ENCODE results near the gene MISFA. TPM values are rescaled to one million over a fixed set of nuclear protein-coding genes. Genes with fewer than 3 reads are reported as not detected.

MISFA gene
- 1 to 10 TPM in 1 of 2 donors, under 1 TPM in 1; 0.82 to 7.3 TPM for total RNA-seq

DNA sequence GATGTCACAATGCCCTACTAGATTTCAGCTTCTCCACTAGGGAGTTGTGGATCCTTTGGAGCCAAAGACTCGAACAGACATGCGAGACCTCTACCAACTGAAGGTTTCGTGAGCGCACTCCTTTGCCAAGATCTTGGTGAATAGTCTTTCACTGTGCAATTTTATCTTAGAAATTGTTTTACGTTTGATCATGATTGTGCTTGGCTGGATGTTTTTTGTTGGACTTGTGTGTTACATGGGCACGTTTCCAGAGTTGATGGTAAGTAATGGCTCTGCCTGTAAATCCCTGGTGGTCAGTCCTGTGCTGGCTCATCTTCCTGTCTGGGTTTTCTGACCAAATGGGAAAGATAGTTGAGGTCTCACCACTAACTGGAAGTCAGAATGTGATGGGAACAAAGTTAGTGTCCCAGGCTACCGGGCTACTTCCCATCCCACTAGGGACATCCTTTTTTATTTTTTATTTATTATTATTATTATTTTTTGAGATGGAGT is at the start of gene MISFA:
TSS of gene MISFA (plus strand) at position 51 of the 492 bp plus-strand sequence. CDS start at position 191, 140 bp downstream.
- no peaks in the 10 kb centered on the region for H3K4me1 ChIP-seq (replicated peaks)
- H3K27me3 ChIP-seq (replicated peaks; ENCODE audit: insufficient read depth), result no peaks in the 10 kb centered on the region
- intact Hi-C loops (cut with DNase I), result no loop called here
- H3K36me3 ChIP-seq, result no peaks in the 10 kb centered on the region
- TF ChIP-seq POLR2AphosphoS5 (IDR thresholded peaks at IDR 0.05) (no peak), POLR2A (IDR thresholded peaks at IDR 0.05) (no peak)
- TF ChIP-seq, protein P1, sequence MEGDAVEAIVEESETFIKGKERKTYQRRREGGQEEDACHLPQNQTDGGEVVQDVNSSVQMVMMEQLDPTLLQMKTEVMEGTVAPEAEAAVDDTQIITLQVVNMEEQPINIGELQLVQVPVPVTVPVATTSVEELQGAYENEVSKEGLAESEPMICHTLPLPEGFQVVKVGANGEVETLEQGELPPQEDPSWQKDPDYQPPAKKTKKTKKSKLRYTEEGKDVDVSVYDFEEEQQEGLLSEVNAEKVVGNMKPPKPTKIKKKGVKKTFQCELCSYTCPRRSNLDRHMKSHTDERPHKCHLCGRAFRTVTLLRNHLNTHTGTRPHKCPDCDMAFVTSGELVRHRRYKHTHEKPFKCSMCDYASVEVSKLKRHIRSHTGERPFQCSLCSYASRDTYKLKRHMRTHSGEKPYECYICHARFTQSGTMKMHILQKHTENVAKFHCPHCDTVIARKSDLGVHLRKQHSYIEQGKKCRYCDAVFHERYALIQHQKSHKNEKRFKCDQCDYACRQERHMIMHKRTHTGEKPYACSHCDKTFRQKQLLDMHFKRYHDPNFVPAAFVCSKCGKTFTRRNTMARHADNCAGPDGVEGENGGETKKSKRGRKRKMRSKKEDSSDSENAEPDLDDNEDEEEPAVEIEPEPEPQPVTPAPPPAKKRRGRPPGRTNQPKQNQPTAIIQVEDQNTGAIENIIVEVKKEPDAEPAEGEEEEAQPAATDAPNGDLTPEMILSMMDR (IDR thresholded peaks at IDR 0.05), result no peak
- no peak within 1 kb of the TSS for H3K27ac ChIP-seq
- 88% methylated on average over 7 of the region's 7 CpGs for WGBS
- no peaks in the 10 kb centered on the region for H3K9me3 ChIP-seq
- no peak for DNase-seq (ENCODE audit: low spot score)
- no peak within 1 kb of the TSS for H3K4me3 ChIP-seq

DNA sequence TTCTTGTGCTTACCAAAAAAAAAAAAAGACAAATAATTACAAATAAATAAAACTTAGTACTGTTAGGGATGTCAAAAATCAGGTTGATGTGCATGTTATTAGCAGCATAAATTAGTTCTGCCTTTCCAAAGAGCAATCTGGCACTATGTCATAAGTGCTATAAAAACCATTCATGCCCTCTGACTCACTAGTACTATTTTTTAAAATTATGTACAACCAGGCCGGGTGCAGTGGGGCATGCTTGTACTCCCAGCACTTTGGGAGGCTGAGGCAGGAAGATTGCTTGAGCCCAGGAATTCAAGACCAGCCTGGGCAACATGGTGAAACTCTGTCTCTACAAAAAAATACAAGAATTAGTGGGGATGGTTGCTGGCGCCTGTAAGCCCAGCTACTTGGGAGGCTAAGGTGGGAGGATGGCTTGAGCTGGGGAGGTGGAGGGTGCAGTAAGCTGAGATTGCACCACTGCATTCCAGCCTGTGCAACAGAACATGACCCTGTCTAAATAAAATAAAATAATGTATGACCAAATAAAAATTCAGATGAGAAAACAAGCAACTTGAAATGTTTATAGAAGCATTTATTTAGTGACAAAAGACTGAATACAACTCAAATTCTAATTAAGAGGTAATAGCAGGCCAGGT is 36.4 kb upstream of the MISFA start:
- no peak overlapping the region for H3K4me3 ChIP-seq
- no peak overlapping the region for H3K27ac ChIP-seq
- no peaks in the 10 kb centered on the region for H3K36me3 ChIP-seq
- no peak for DNase-seq (ENCODE audit: low spot score)
- 91% methylated on average over 2 of the region's 2 CpGs for WGBS
- no peak for TF ChIP-seq POLR2A (IDR thresholded peaks at IDR 0.05)
- intact Hi-C loops (cut with DNase I), result no loop called here
- no peaks in the 10 kb centered on the region for H3K4me1 ChIP-seq (replicated peaks)
- H3K9me3 ChIP-seq, result no peaks in the 10 kb centered on the region
- no peaks in the 10 kb centered on the region for H3K27me3 ChIP-seq (replicated peaks; ENCODE audit: insufficient read depth)

DNA sequence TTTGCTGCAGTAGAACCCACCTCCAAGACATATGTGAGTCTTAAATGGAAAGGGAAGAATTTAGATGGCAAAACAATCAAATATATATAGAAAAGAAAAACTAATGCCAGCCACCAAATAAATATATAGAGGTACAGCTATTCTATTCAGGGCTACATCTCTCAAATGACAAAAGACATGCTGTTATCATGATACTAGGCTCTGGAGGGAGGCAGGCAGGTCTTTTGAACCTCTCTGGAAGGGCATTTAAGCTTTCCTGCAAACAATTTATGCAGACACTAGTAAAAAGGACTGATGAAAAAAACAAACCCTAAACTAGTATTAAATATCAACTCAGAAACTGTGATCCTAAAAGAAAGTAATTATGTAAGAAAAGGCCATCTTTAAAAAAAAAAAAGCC is 35.4 kb upstream of the MISFA start:
- H3K4me3 ChIP-seq, result no peak overlapping the region
- no peak for DNase-seq (ENCODE audit: low spot score)
- no peaks in the 10 kb centered on the region for H3K4me1 ChIP-seq (replicated peaks)
- no peak overlapping the region for H3K27ac ChIP-seq
- H3K9me3 ChIP-seq, result no peaks in the 10 kb centered on the region
- H3K27me3 ChIP-seq (replicated peaks; ENCODE audit: insufficient read depth), result no peaks in the 10 kb centered on the region
- intact Hi-C loops (cut with DNase I), result no loop called here
- no peak for TF ChIP-seq POLR2A (IDR thresholded peaks at IDR 0.05)
- TF ChIP-seq, protein P1 (IDR thresholded peaks at IDR 0.05), result no peak
- H3K36me3 ChIP-seq, result no peaks in the 10 kb centered on the region

GRCh38 chr11:18566406-18566805 is 33.2 kb upstream of the MISFA start:
- Histone ChIP-seq H3K4me1 (replicated peaks) (no peaks in the 10 kb centered on the region), H3K4me3 (no peak overlapping the region), H3K36me3 (no peaks in the 10 kb centered on the region), H3K27me3 (replicated peaks; ENCODE audit: insufficient read depth) (no peaks in the 10 kb centered on the region), H3K9me3 (no peaks in the 10 kb centered on the region), H3K27ac (no peak overlapping the region)
- TF ChIP-seq POLR2A (IDR thresholded peaks at IDR 0.05) (no peak), POLR2AphosphoS5 (IDR thresholded peaks at IDR 0.05) (no peak)
- TF ChIP-seq, protein P1 (IDR thresholded peaks at IDR 0.05), result no peak
- no peak for DNase-seq (ENCODE audit: low spot score)
- intact Hi-C loops (cut with DNase I), result no loop called here

DNA sequence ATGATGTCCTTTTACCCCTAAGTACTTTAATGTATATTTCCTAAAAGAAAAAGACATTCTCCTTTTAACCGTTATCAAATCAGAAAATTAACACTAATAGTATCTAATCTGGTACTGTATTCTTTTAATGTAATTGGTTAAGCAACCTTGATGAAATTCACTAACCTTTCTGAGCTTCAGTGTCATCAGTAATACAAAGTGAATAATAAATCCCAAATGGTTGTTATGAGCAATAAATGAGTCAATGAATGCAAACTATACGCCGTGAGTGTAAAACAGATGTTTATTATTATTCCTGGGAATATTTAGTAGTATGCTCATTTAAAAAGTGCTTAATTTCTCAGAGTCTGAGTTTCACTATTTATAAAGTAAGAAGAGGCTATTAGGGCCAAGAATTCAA is 32.5 kb upstream of the MISFA start:
- H3K36me3 ChIP-seq, result no peaks in the 10 kb centered on the region
- 87% methylated on average over 3 of the region's 3 CpGs for WGBS
- intact Hi-C loops (cut with DNase I), result no loop called here
- no peaks in the 10 kb centered on the region for H3K27me3 ChIP-seq (replicated peaks; ENCODE audit: insufficient read depth)
- no peak overlapping the region for H3K27ac ChIP-seq
- no peaks in the 10 kb centered on the region for H3K9me3 ChIP-seq
- H3K4me1 ChIP-seq (replicated peaks), result no peaks in the 10 kb centered on the region
- no peak for TF ChIP-seq POLR2AphosphoS5 (IDR thresholded peaks at IDR 0.05)
- TF ChIP-seq, protein P1 (IDR thresholded peaks at IDR 0.05), result no peak
- no peak for TF ChIP-seq POLR2A (IDR thresholded peaks at IDR 0.05)
- DNase-seq (ENCODE audit: low spot score), result no peak
- no peak overlapping the region for H3K4me3 ChIP-seq

All from prostate gland (tissue), 2 donors.